LNCaP clone FGC (cell line): Measurements from ENCODE around the gene PLPPR2.
"Not testable (repeated sequence)": the region's sequence is repeated elsewhere in the genome, so short reads cannot be mapped to it uniquely, and the experiment has no call there.

Experiments used
- DNase-seq: peaks from one replicate; pipeline ENCODE4 v3.0.0-alpha.2; 2011; ENCODE audit warnings: low read depth
- H3K4me3 ChIP-seq: 2 replicates; pipeline ENCODE4 v1.5.1; 2011; ENCODE audit warnings: mild to moderate bottlenecking, low read depth, low read length, control low read depth
- CTCF ChIP-seq: IDR thresholded peaks from 2 replicates; pipeline ENCODE4 v1.5.1; 2012; ENCODE audit warnings: mild to moderate bottlenecking; ENCODE audit not compliant: control insufficient read depth, insufficient read depth; ENCODE audit errors: extremely low read depth

The PLPPR2 gene

GRCh38 chr19:11374433-11375142, 19.4 kb downstream of the PLPPR2 start, which contains the start of gene SWSAP1:
SWSAP1 (plus strand) TSS chr19:11374666; CDS start chr19:11374681, 15 bp downstream.
- TF ChIP-seq CTCF: no peak
- DNase-seq: peak; percentile 99
- peak within 1 kb of the TSS; percentile 65 for H3K4me3 ChIP-seq

- peak overlapping the region; percentile 65 for H3K4me3 ChIP-seq
- DNase-seq: no peak
- no peak for TF ChIP-seq CTCF
Observed at GRCh38 chr19:11375143-11375948, 20.1 kb downstream of the PLPPR2 start.

- TF ChIP-seq CTCF: no peak
- no peak overlapping the region for H3K4me3 ChIP-seq
- no peak for DNase-seq
Observed at GRCh38 chr19:11377237-11377636, 22.0 kb downstream of the PLPPR2 start.

GRCh38 chr19:11377756-11378155, 22.5 kb downstream of the PLPPR2 start:
- no peak for DNase-seq
- TF ChIP-seq CTCF: no peak
- H3K4me3 ChIP-seq: no peak overlapping the region

- peak; percentile 41 for TF ChIP-seq CTCF
- H3K4me3 ChIP-seq: no peak overlapping the region
- peak; percentile 58 for DNase-seq
Observed at GRCh38 chr19:11378319-11379189, 23.3 kb downstream of the PLPPR2 start.

- not testable (repeated sequence) for H3K4me3 ChIP-seq, DNase-seq
Observed at GRCh38 chr19:11379269-11379845, 24.1 kb downstream of the PLPPR2 start.
